Activated naive CD4-positive, alpha-beta T cell treated with anti-CD3 and anti-CD28 coated beads, Interleukin-2, amount 10 ng/mL, durations not matched to agents 7 days and 5 days (primary cell): ENCODE results near the gene C22orf39.

Source experiments
- CTCF ChIA-PET: fragments of 350-600 bp; sonication (Branson Sonifier 250); formaldehyde crosslinking; loops from one replicate; lab custom pipeline; 2021; ENCODE audit warnings: antibody characterized with exemption; lab: Charles Lee
- DNase-seq: peaks from one replicate; pipeline ENCODE4 v3.0.0-alpha.2; 2020
- H3K27ac Mint-ChIP-seq: one replicate; pipeline ENCODE4 v1.8.0; 2021; ENCODE audit warnings: mild to moderate bottlenecking, moderate library complexity, mixed read lengths
- H3K27me3 Mint-ChIP-seq: one replicate; pipeline ENCODE4 v1.8.0; 2021; ENCODE audit warnings: mild to moderate bottlenecking, mixed read lengths
- H3K36me3 Mint-ChIP-seq: one replicate; pipeline ENCODE4 v1.8.0; 2021; ENCODE audit warnings: mixed read lengths
- H3K4me1 Mint-ChIP-seq: one replicate; pipeline ENCODE4 v1.8.0; 2021; ENCODE audit warnings: mixed read lengths
- H3K4me3 Mint-ChIP-seq: one replicate; pipeline ENCODE4 v1.8.0; 2021; ENCODE audit warnings: mild to moderate bottlenecking, moderate library complexity, mixed read lengths
- H3K9me3 Mint-ChIP-seq: one replicate; pipeline ENCODE4 v1.8.0; 2021; ENCODE audit warnings: mixed read lengths

Gene C22orf39

GRCh38 chr22:19447330-19448075 is at the start of gene C22orf39:
TSS of gene C22orf39 (minus strand) at chr22:19447711. CDS start at chr22:19447688, 23 bp downstream.
- H3K4me3 Mint-ChIP-seq: peak within 1 kb of the TSS; percentile 91
- H3K36me3 Mint-ChIP-seq: peaks cover 49% of the 10 kb centered on the region
- CTCF ChIA-PET: interaction anchor here (1.3 to 1.4 kb wide), 2 partner anchors 13 to 30 kb away, joined by 3 to 4 read pairs; no protein-coding TSS in a partner anchor
- DNase-seq: peak; percentile 94
- H3K27me3 Mint-ChIP-seq: no peaks in the 10 kb centered on the region
- H3K9me3 Mint-ChIP-seq: no peaks in the 10 kb centered on the region
- peaks cover 47% of the 10 kb centered on the region for H3K4me1 Mint-ChIP-seq
- H3K27ac Mint-ChIP-seq: peak within 1 kb of the TSS; percentile 95

GRCh38 chr22:19497245-19497644 is 49.7 kb upstream of the C22orf39 start:
- Mint-ChIP-seq H3K4me3 (no peak overlapping the region), H3K4me1 (peaks cover 10% of the 10 kb centered on the region), H3K27me3 (no peaks in the 10 kb centered on the region), H3K36me3 (peaks cover 29% of the 10 kb centered on the region), H3K27ac (no peak overlapping the region), H3K9me3 (no peaks in the 10 kb centered on the region)
- no peak for DNase-seq
- CTCF ChIA-PET: interaction anchor here (0.9 to 4.2 kb wide), 2 partner anchors 9 to 132 kb away, joined by 3 to 29 read pairs; no protein-coding TSS in a partner anchor

- no peak overlapping the region for H3K27ac Mint-ChIP-seq
- H3K36me3 Mint-ChIP-seq: peaks cover 36% of the 10 kb centered on the region
- no peaks in the 10 kb centered on the region for H3K27me3 Mint-ChIP-seq
- H3K4me1 Mint-ChIP-seq: peaks cover 10% of the 10 kb centered on the region
- CTCF ChIA-PET: interaction anchor here (0.7 to 4.2 kb wide), 5 partner anchors 9 to 136 kb away, joined by 3 to 29 read pairs (median 5); no protein-coding TSS in a partner anchor
- H3K9me3 Mint-ChIP-seq: no peaks in the 10 kb centered on the region
- no peak for DNase-seq
- no peak overlapping the region for H3K4me3 Mint-ChIP-seq
Measured at GRCh38 chr22:19496324-19496630, 48.8 kb upstream of the C22orf39 start.

- H3K9me3 Mint-ChIP-seq: no peaks in the 10 kb centered on the region
- H3K4me3 Mint-ChIP-seq: no peak overlapping the region
- peak overlapping the region; percentile 13 for H3K27ac Mint-ChIP-seq
- H3K36me3 Mint-ChIP-seq: peaks cover 37% of the 10 kb centered on the region
- CTCF ChIA-PET: interaction anchor here (0.7 to 4.2 kb wide), 5 partner anchors 10 to 136 kb away, joined by 3 to 29 read pairs (median 5); no protein-coding TSS in a partner anchor
- H3K4me1 Mint-ChIP-seq: peaks cover 10% of the 10 kb centered on the region
- no peak for DNase-seq
- no peaks in the 10 kb centered on the region for H3K27me3 Mint-ChIP-seq
Measured at GRCh38 chr22:19495562-19496323, 48.2 kb upstream of the C22orf39 start.

GRCh38 chr22:19494676-19495173 is 47.2 kb upstream of the C22orf39 start:
- peaks cover 38% of the 10 kb centered on the region for H3K36me3 Mint-ChIP-seq
- no peaks in the 10 kb centered on the region for H3K27me3 Mint-ChIP-seq
- CTCF ChIA-PET: no interaction called here
- H3K27ac Mint-ChIP-seq: peak overlapping the region; percentile 33
- peaks cover 12% of the 10 kb centered on the region for H3K4me1 Mint-ChIP-seq
- no peak for DNase-seq
- no peaks in the 10 kb centered on the region for H3K9me3 Mint-ChIP-seq
- no peak overlapping the region for H3K4me3 Mint-ChIP-seq

- Mint-ChIP-seq H3K4me1 (peaks cover 12% of the 10 kb centered on the region), H3K4me3 (no peak overlapping the region), H3K9me3 (no peaks in the 10 kb centered on the region), H3K27me3 (no peaks in the 10 kb centered on the region), H3K36me3 (peaks cover 40% of the 10 kb centered on the region), H3K27ac (no peak overlapping the region)
- CTCF ChIA-PET: interaction anchor here (1.0 kb wide), 1 partner anchor 136 kb away, joined by 3 read pairs; no protein-coding TSS in a partner anchor
- DNase-seq: no peak
Measured at GRCh38 chr22:19494001-19494560, 46.6 kb upstream of the C22orf39 start.

- Mint-ChIP-seq H3K4me3 (no peak overlapping the region), H3K4me1 (peaks cover 12% of the 10 kb centered on the region), H3K36me3 (peaks cover 37% of the 10 kb centered on the region), H3K27ac (no peak overlapping the region), H3K9me3 (no peaks in the 10 kb centered on the region), H3K27me3 (no peaks in the 10 kb centered on the region)
- DNase-seq: no peak
- CTCF ChIA-PET: interaction anchor here (0.6 to 1.0 kb wide), 2 partner anchors 137 to 272 kb away, joined by 3 read pairs; no protein-coding TSS in a partner anchor
Measured at GRCh38 chr22:19492504-19493174, 45.1 kb upstream of the C22orf39 start.

GRCh38 chr22:19490628-19491230 is 43.2 kb upstream of the C22orf39 start:
- CTCF ChIA-PET: interaction anchor here (0.7 kb wide), 1 partner anchor 128 kb away, joined by 3 read pairs; no protein-coding TSS in a partner anchor
- H3K27me3 Mint-ChIP-seq: no peaks in the 10 kb centered on the region
- H3K4me3 Mint-ChIP-seq: no peak overlapping the region
- no peak overlapping the region for H3K27ac Mint-ChIP-seq
- peaks cover 8% of the 10 kb centered on the region for H3K4me1 Mint-ChIP-seq
- no peaks in the 10 kb centered on the region for H3K9me3 Mint-ChIP-seq
- DNase-seq: no peak
- H3K36me3 Mint-ChIP-seq: peaks cover 32% of the 10 kb centered on the region

GRCh38 chr22:19488884-19489843 is 41.7 kb upstream of the C22orf39 start:
- H3K27me3 Mint-ChIP-seq: no peaks in the 10 kb centered on the region
- no peak overlapping the region for H3K27ac Mint-ChIP-seq
- CTCF ChIA-PET: no interaction called here
- H3K4me1 Mint-ChIP-seq: peaks cover 5% of the 10 kb centered on the region
- H3K9me3 Mint-ChIP-seq: no peaks in the 10 kb centered on the region
- H3K36me3 Mint-ChIP-seq: peaks cover 41% of the 10 kb centered on the region
- DNase-seq: no peak
- no peak overlapping the region for H3K4me3 Mint-ChIP-seq

GRCh38 chr22:19488285-19488684 is 40.8 kb upstream of the C22orf39 start:
- no peaks in the 10 kb centered on the region for H3K9me3 Mint-ChIP-seq
- H3K27ac Mint-ChIP-seq: no peak overlapping the region
- no peak for DNase-seq
- no peaks in the 10 kb centered on the region for H3K27me3 Mint-ChIP-seq
- H3K4me1 Mint-ChIP-seq: peaks cover 7% of the 10 kb centered on the region
- CTCF ChIA-PET: interaction anchor here (1.0 to 1.2 kb wide), 2 partner anchors 9 to 142 kb away, joined by 3 read pairs; no protein-coding TSS in a partner anchor
- H3K36me3 Mint-ChIP-seq: peaks cover 43% of the 10 kb centered on the region
- H3K4me3 Mint-ChIP-seq: no peak overlapping the region

- no peak overlapping the region for H3K27ac Mint-ChIP-seq
- no peaks in the 10 kb centered on the region for H3K27me3 Mint-ChIP-seq
- CTCF ChIA-PET: no interaction called here
- no peak for DNase-seq
- H3K9me3 Mint-ChIP-seq: no peaks in the 10 kb centered on the region
- no peak overlapping the region for H3K4me3 Mint-ChIP-seq
- H3K36me3 Mint-ChIP-seq: peaks cover 32% of the 10 kb centered on the region
- peaks cover 19% of the 10 kb centered on the region for H3K4me1 Mint-ChIP-seq
Measured at GRCh38 chr22:19483481-19484244, 36.2 kb upstream of the C22orf39 start.

GRCh38 chr22:19482297-19482696 is 34.8 kb upstream of the C22orf39 start:
- H3K27me3 Mint-ChIP-seq: no peaks in the 10 kb centered on the region
- no peak overlapping the region for H3K27ac Mint-ChIP-seq
- no peaks in the 10 kb centered on the region for H3K9me3 Mint-ChIP-seq
- no peak overlapping the region for H3K4me3 Mint-ChIP-seq
- peaks cover 32% of the 10 kb centered on the region for H3K36me3 Mint-ChIP-seq
- no peak for DNase-seq
- CTCF ChIA-PET: no interaction called here
- H3K4me1 Mint-ChIP-seq: peaks cover 27% of the 10 kb centered on the region
